ENCODE results near the gene ANKHD1.

The ANKHD1 gene, protein sequence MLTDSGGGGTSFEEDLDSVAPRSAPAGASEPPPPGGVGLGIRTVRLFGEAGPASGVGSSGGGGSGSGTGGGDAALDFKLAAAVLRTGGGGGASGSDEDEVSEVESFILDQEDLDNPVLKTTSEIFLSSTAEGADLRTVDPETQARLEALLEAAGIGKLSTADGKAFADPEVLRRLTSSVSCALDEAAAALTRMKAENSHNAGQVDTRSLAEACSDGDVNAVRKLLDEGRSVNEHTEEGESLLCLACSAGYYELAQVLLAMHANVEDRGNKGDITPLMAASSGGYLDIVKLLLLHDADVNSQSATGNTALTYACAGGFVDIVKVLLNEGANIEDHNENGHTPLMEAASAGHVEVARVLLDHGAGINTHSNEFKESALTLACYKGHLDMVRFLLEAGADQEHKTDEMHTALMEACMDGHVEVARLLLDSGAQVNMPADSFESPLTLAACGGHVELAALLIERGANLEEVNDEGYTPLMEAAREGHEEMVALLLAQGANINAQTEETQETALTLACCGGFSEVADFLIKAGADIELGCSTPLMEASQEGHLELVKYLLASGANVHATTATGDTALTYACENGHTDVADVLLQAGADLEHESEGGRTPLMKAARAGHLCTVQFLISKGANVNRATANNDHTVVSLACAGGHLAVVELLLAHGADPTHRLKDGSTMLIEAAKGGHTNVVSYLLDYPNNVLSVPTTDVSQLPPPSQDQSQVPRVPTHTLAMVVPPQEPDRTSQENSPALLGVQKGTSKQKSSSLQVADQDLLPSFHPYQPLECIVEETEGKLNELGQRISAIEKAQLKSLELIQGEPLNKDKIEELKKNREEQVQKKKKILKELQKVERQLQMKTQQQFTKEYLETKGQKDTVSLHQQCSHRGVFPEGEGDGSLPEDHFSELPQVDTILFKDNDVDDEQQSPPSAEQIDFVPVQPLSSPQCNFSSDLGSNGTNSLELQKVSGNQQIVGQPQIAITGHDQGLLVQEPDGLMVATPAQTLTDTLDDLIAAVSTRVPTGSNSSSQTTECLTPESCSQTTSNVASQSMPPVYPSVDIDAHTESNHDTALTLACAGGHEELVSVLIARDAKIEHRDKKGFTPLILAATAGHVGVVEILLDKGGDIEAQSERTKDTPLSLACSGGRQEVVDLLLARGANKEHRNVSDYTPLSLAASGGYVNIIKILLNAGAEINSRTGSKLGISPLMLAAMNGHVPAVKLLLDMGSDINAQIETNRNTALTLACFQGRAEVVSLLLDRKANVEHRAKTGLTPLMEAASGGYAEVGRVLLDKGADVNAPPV (N-terminal part only)

DNA sequence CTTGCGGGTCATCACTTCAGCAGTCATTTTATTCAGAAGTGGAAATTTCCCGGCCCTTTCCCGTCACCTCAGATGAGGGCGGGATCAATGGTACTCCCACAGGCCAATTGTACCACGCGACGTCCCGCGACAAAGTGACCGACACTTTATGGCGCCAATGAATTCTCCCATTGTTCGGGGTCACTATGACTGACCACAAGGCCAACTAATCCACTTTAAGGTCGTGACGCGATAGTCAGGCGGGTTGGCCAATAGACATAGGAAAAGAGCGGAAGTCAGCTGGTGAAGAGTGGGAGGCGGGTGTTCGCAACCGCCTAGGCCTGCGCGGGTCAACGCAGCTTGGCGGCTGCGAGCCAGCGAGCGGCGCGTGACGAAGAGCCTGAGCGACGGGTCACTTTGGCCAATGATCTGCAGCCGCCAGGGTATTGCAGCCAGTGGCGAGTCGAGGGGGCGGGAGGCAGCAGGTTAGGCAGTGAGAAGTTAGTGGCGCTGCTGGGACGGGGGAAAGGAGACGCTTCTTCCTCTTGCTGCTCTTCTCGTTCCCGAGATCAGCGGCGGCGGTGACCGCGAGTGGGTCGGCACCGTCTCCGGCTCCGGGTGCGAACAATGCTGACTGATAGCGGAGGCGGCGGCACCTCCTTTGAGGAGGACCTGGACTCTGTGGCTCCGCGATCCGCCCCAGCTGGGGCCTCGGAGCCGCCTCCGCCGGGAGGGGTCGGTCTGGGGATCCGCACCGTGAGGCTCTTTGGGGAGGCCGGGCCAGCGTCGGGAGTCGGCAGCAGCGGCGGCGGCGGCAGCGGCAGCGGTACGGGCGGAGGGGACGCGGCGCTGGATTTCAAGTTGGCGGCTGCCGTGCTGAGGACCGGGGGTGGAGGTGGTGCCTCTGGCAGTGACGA is at the start of gene ANKHD1:
Gene ANKHD1, plus strand, starts transcription at position 472 of the 896 bp plus-strand sequence. Its CDS starts 135 bp downstream, at position 607.
- Histone ChIP-seq H3K9ac (ENCODE audit: low read length) (peak within 1 kb of the TSS; percentile 88), H3K9me3 (ENCODE audit: control insufficient read depth, low read length) (no peaks in the 10 kb centered on the region), H3K4me3 (ENCODE audit: low read length) (peak within 1 kb of the TSS; percentile 97), H3K4me1 (ENCODE audit: control insufficient read depth, insufficient read depth, low read length) (peaks cover 14% of the 10 kb centered on the region), H3K27me3 (ENCODE audit: control insufficient read depth, insufficient read depth, low read length) (no peaks in the 10 kb centered on the region), H3K36me3 (ENCODE audit: control insufficient read depth, insufficient read depth, low read length) (no peaks in the 10 kb centered on the region)

DNA sequence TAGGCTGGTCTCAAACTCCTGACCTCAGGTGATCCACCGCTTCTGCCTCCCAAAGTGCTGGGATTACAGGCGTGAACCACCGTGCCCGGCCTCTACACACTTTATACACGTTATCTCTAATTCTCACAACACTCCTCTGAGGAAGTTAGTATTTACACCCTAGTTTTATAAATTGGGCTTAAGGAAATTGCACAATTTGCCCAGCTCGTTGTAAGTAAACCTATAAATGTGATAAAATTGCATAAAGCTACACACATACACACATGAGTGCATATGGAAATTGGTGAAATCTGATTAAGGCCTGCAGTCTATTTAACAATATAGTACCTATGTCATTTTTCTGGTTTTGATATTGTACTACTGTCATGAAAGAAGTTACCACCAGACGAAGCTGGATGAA is 46.1 kb upstream of the ANKHD1 start:
- H3K4me3 ChIP-seq (ENCODE audit: low read length): no peak overlapping the region
- H3K36me3 ChIP-seq (ENCODE audit: control insufficient read depth, insufficient read depth, low read length): no peaks in the 10 kb centered on the region
- peaks cover 37% of the 10 kb centered on the region for H3K4me1 ChIP-seq (ENCODE audit: control insufficient read depth, insufficient read depth, low read length)
- H3K27me3 ChIP-seq (ENCODE audit: control insufficient read depth, insufficient read depth, low read length): no peaks in the 10 kb centered on the region
- H3K9ac ChIP-seq (ENCODE audit: low read length): no peak overlapping the region
- no peaks in the 10 kb centered on the region for H3K9me3 ChIP-seq (ENCODE audit: control insufficient read depth, low read length)

DNA sequence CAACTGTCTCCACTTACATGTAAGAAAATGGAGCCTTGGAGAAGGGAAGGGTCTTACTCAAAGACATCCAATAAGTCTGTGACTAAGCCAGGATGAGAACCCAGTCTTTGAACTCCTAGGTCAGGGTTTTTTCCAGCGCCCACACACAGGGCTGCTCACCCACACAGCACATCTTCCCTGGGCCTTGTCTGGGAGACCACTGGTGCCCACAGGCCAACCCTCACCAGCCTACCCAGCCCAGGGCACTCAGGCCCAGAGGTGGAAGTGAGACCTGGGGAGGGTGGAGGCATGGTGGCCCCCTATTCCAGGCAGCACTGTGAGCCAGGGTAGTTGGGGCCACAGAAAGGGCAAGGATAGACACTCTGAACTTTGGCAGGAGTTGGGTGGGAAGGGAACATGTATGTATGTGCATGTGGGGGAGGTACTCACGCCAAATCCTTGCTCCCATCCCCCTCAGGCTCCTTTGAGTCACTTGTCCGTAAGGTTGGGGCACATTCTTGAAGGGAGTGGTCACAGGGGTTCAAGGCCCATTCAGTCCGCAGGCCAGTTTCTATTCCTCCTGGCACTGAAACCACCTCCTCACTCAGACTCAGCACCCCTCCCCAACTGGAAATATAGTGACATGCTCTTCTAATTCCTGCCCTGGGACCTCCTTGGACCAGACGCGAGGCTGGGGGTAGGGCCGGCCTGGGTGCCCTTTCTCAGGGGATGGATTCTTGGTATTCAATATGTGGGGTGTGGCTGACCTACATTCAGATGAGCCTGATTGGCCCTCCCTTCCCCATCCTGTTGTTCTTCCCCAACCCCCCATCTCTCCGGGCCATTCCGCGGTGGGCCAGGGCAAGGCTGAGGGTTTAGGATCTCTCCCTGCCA is 44.5 kb upstream of the ANKHD1 start:
- Histone ChIP-seq H3K9me3 (ENCODE audit: control insufficient read depth, low read length) (no peaks in the 10 kb centered on the region), H3K4me1 (ENCODE audit: control insufficient read depth, insufficient read depth, low read length) (peaks cover 27% of the 10 kb centered on the region), H3K9ac (ENCODE audit: low read length) (no peak overlapping the region), H3K36me3 (ENCODE audit: control insufficient read depth, insufficient read depth, low read length) (no peaks in the 10 kb centered on the region), H3K27me3 (ENCODE audit: control insufficient read depth, insufficient read depth, low read length) (no peaks in the 10 kb centered on the region), H3K4me3 (ENCODE audit: low read length) (no peak overlapping the region)

DNA sequence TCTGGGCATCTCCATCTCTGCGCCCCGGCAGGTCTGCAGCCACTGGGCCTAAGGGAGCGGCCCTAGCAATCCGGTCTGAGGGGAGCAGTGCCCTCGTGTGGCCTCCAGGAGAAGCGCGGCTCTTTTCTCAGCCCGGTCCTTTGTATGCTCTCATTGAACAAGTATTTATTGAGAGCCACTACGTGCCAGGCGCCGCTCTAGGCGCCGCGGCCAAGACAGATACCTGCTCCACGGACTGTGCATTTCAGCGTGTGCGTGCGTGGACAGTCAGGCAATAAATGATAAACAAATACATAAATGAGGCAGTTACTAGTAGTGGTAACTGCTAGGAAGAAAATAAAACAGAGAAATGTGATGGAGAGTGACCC is 43.9 kb upstream of the ANKHD1 start:
- H3K27me3 ChIP-seq (ENCODE audit: control insufficient read depth, insufficient read depth, low read length): no peaks in the 10 kb centered on the region
- H3K9me3 ChIP-seq (ENCODE audit: control insufficient read depth, low read length): no peaks in the 10 kb centered on the region
- peaks cover 27% of the 10 kb centered on the region for H3K4me1 ChIP-seq (ENCODE audit: control insufficient read depth, insufficient read depth, low read length)
- no peaks in the 10 kb centered on the region for H3K36me3 ChIP-seq (ENCODE audit: control insufficient read depth, insufficient read depth, low read length)
- H3K9ac ChIP-seq (ENCODE audit: low read length): no peak overlapping the region
- H3K4me3 ChIP-seq (ENCODE audit: low read length): no peak overlapping the region

DNA sequence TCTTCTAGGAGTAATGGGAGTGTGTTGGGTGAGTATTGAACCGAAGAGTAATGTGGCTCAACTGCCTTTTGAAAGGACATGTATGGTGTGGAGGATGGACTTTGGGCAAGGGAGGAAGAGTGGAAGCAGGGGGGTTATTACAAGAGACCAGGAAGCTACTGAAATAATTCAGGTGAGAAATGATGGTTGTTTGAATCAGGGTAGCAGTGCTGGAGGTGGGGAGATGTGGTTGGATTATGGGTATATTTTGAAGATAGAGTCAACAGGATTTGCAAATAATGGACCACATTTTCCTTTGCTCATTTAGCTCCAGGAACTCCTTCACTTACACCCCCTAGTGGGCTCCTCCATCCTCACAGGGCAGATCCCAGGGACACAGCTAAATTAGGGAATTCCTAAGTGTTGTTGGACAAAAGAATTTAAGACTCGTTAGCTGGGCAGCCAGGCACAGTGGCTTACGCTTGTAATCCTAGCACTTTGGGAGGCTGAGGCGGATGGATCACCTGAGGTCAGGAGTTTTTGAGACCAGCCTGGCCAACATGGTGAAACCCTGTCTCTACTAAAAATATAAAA is 42.8 kb upstream of the ANKHD1 start:
- Histone ChIP-seq H3K4me1 (ENCODE audit: control insufficient read depth, insufficient read depth, low read length) (peaks cover 29% of the 10 kb centered on the region), H3K4me3 (ENCODE audit: low read length) (no peak overlapping the region), H3K27me3 (ENCODE audit: control insufficient read depth, insufficient read depth, low read length) (no peaks in the 10 kb centered on the region), H3K36me3 (ENCODE audit: control insufficient read depth, insufficient read depth, low read length) (no peaks in the 10 kb centered on the region), H3K9me3 (ENCODE audit: control insufficient read depth, low read length) (no peaks in the 10 kb centered on the region), H3K9ac (ENCODE audit: low read length) (no peak overlapping the region)

DNA sequence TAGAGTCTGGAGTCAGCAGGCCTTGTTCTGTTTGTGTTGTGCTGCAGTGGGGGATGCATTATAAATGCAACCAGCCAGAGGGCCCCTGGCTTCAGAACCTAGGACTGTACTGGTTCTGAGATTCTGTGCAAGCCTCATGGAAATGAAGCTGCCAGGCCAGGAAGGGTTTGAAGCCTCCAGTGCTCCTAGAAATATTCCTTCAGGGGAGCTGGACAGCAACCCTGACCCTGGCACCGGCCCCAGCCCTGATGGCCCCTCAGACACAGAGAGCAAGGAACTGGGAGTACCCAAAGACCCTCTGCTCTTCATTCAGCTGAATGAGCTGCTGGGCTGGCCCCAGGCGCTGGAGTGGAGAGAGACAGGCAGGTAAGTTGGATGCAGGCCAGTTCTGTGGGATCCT is 41.5 kb upstream of the ANKHD1 start, which contains the start of gene SLC4A9:
Gene SLC4A9, plus strand, starts transcription at position 94 of the 400 bp plus-strand sequence. Its CDS starts 43 bp downstream, at position 137.
- Histone ChIP-seq H3K4me1 (ENCODE audit: control insufficient read depth, insufficient read depth, low read length) (peaks cover 21% of the 10 kb centered on the region), H3K9me3 (ENCODE audit: control insufficient read depth, low read length) (no peaks in the 10 kb centered on the region), H3K27me3 (ENCODE audit: control insufficient read depth, insufficient read depth, low read length) (no peaks in the 10 kb centered on the region), H3K4me3 (ENCODE audit: low read length) (no peak within 1 kb of the TSS), H3K9ac (ENCODE audit: low read length) (no peak within 1 kb of the TSS), H3K36me3 (ENCODE audit: control insufficient read depth, insufficient read depth, low read length) (no peaks in the 10 kb centered on the region)

DNA sequence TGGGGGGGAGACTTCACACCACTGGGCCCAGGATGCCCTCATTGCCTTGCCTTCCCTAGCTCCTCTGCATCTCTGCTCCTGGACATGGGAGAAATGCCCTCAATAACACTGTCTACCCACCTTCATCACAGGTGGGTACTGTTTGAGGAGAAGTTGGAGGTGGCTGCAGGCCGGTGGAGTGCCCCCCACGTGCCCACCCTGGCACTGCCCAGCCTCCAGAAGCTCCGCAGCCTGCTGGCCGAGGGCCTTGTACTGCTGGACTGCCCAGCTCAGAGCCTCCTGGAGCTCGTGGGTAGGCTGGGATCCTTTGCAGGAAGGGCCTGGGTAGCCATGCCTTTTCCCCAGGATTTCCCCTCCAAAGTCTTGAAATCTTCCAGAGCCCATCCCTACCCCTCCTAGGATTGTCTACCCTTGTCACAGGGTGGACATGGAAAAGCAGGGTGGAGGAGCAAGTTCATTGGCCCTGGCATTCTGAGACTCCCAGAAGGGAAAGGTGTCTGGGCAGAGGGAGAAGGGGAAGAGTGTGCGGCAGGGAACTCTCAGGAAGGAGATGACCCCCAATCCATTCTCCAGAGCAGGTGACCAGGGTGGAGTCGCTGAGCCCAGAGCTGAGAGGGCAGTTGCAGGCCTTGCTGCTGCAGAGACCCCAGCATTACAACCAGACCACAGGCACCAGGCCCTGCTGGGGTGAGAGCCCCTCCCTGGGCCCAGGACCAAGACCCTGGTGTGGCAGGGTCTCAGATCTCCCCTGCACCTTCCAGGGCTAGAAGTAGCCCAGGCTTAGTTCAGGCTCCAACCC is 40.8 kb upstream of the ANKHD1 start:
- Histone ChIP-seq H3K9ac (ENCODE audit: low read length) (no peak overlapping the region), H3K4me3 (ENCODE audit: low read length) (no peak overlapping the region), H3K9me3 (ENCODE audit: control insufficient read depth, low read length) (no peaks in the 10 kb centered on the region)

DNA sequence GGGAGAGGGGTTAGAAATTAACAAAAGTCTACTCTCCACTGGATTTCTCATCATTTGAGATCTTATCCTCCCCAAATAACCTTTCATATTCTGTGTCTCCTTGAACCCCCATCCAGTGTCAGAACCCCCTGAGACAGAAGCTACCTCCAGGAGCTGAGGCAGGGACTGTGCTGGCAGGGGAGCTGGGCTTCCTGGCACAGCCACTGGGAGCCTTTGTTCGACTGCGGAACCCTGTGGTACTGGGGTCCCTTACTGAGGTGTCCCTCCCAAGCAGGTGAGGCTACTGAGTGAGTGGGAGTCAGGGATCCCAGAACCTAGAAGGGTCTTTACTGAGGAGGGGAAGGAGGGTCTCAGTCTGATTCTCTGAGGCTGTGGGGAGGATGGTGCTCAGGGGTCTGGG is 39.7 kb upstream of the ANKHD1 start:
- Histone ChIP-seq H3K4me3 (ENCODE audit: low read length) (no peak overlapping the region), H3K9ac (ENCODE audit: low read length) (no peak overlapping the region), H3K9me3 (ENCODE audit: control insufficient read depth, low read length) (no peaks in the 10 kb centered on the region), H3K27me3 (ENCODE audit: control insufficient read depth, insufficient read depth, low read length) (no peaks in the 10 kb centered on the region), H3K4me1 (ENCODE audit: control insufficient read depth, insufficient read depth, low read length) (peaks cover 21% of the 10 kb centered on the region), H3K36me3 (ENCODE audit: control insufficient read depth, insufficient read depth, low read length) (no peaks in the 10 kb centered on the region)

More for the DNA sequence above, 40.8 kb upstream of the ANKHD1 start:
- no peaks in the 10 kb centered on the region for H3K36me3 ChIP-seq (ENCODE audit: control insufficient read depth, insufficient read depth, low read length)
- no peaks in the 10 kb centered on the region for H3K27me3 ChIP-seq (ENCODE audit: control insufficient read depth, insufficient read depth, low read length)
- H3K4me1 ChIP-seq (ENCODE audit: control insufficient read depth, insufficient read depth, low read length): peaks cover 21% of the 10 kb centered on the region

DNA sequence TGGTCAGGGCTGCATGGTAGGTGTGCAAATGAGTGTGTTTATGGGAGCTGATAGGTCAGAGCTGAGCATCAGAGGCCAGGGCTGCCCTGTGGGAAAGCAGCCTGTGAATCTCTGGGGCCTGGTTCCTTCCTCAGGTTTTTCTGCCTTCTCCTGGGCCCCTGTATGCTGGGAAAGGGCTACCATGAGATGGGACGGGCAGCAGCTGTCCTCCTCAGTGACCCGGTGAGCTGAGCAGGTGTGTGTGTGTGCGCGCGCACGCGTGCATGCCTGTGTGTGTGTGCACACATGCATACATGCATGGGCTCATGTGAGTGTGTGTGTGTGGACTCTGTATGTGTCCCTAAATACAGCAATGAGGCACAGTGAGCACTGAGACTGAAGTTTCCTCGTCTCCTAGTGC is 39.3 kb upstream of the ANKHD1 start:
- no peaks in the 10 kb centered on the region for H3K9me3 ChIP-seq (ENCODE audit: control insufficient read depth, low read length)

More for the DNA sequence above, 39.3 kb upstream of the ANKHD1 start:
- H3K4me3 ChIP-seq (ENCODE audit: low read length): no peak overlapping the region
- H3K27me3 ChIP-seq (ENCODE audit: control insufficient read depth, insufficient read depth, low read length): no peaks in the 10 kb centered on the region
- peaks cover 17% of the 10 kb centered on the region for H3K4me1 ChIP-seq (ENCODE audit: control insufficient read depth, insufficient read depth, low read length)
- H3K9ac ChIP-seq (ENCODE audit: low read length): no peak overlapping the region
- H3K36me3 ChIP-seq (ENCODE audit: control insufficient read depth, insufficient read depth, low read length): no peaks in the 10 kb centered on the region

All from mucosa of stomach (tissue), 1 donor.